Skeletal muscle satellite cell (primary cell): ENCODE measurements around the gene SLC6A1. TPM values are rescaled to one million over a fixed set of nuclear protein-coding genes. Genes with fewer than 3 reads are reported as not detected.

Source experiments
- H3K27me3 ChIP-seq: 2 replicates; pipeline ENCODE4 v1.7.0; 2013; ENCODE audit warnings: low read length; ENCODE audit not compliant: control insufficient read depth, insufficient read depth
- H3K36me3 ChIP-seq: 2 replicates; pipeline ENCODE4 v1.7.0; 2013; ENCODE audit warnings: mild to moderate bottlenecking, control low read depth, low read length; ENCODE audit not compliant: insufficient read depth
- H3K4me1 ChIP-seq: 2 replicates; pipeline ENCODE4 v1.7.0; 2013; ENCODE audit warnings: low read length; ENCODE audit not compliant: control insufficient read depth, insufficient read depth
- H3K4me2 ChIP-seq: 2 replicates; pipeline ENCODE4 v1.7.0; 2013; ENCODE audit warnings: mild to moderate bottlenecking, low read length
- H3K4me3 ChIP-seq: 2 replicates; pipeline ENCODE4 v1.7.0; 2013; ENCODE audit warnings: low read length
- H3K9ac ChIP-seq: 2 replicates; pipeline ENCODE4 v1.7.0; 2013; ENCODE audit warnings: mild to moderate bottlenecking, low read depth, low read length, moderate library complexity
- H3K9me3 ChIP-seq: replicated peaks from 2 replicates; pipeline ENCODE4 v1.7.0; 2013; ENCODE audit warnings: mild to moderate bottlenecking, control low read depth, low read length
- total RNA-seq: library from RNA; depleted of rRNA; stranded (reverse); fragments of >200 nt; gene quantifications from 2 replicates; pipeline ENCODE4 v1.2.3, GENCODE V29; 2012; rRNA removed

The SLC6A1 gene
- not detected in 2 replicates for total RNA-seq

- no peaks in the 10 kb centered on the region for H3K9me3 ChIP-seq
- no peaks in the 10 kb centered on the region for H3K4me1 ChIP-seq
- H3K4me2 ChIP-seq = peak within 1 kb of the TSS; percentile 46
- H3K27me3 ChIP-seq = peaks cover 73% of the 10 kb centered on the region
- H3K9ac ChIP-seq = no peak within 1 kb of the TSS
- no peak within 1 kb of the TSS for H3K4me3 ChIP-seq
- H3K36me3 ChIP-seq = no peaks in the 10 kb centered on the region
Measured at GRCh38 chr3:10992017-10992942, at the start of gene SLC6A1. Gene SLC6A1, plus strand, starts transcription at chr3:10992748. Its CDS starts 24,464 bp downstream, at chr3:11017212.

DNA sequence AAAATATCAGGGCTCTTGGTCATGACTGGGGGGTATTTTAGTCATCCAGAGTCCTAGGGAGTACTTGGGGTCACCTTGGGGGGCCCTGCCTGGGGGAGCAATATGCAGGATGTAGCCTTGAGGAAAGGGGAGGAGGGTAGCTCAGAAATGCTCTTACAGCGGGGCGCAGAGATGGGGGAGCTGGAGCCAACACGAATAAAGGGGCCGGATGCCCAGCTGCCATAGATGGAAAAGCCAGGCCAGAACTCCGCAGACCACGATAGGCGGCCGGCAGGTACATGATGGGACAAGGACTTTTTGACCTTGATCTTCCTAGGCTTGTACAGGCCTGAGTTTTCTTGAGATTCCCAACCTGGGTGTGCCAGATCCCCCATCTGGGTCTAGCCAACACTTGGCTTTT is 47.7 kb upstream of the SLC6A1 start:
- no peak overlapping the region for H3K4me3 ChIP-seq
- H3K9ac ChIP-seq = no peak overlapping the region
- H3K36me3 ChIP-seq = no peaks in the 10 kb centered on the region
- no peaks in the 10 kb centered on the region for H3K4me1 ChIP-seq
- H3K27me3 ChIP-seq = peaks cover 42% of the 10 kb centered on the region
- H3K9me3 ChIP-seq = no peaks in the 10 kb centered on the region
- no peak overlapping the region for H3K4me2 ChIP-seq

- Histone ChIP-seq H3K27me3 (peaks cover 37% of the 10 kb centered on the region), H3K4me3 (no peak overlapping the region), H3K4me1 (no peaks in the 10 kb centered on the region), H3K9me3 (no peaks in the 10 kb centered on the region), H3K36me3 (no peaks in the 10 kb centered on the region), H3K9ac (no peak overlapping the region), H3K4me2 (no peak overlapping the region)
Measured at GRCh38 chr3:10945683-10946287, 46.8 kb upstream of the SLC6A1 start.

- Histone ChIP-seq H3K36me3 (no peaks in the 10 kb centered on the region), H3K9ac (no peak overlapping the region), H3K4me2 (no peak overlapping the region), H3K27me3 (peaks cover 37% of the 10 kb centered on the region), H3K9me3 (no peaks in the 10 kb centered on the region), H3K4me1 (no peaks in the 10 kb centered on the region), H3K4me3 (no peak overlapping the region)
Measured at GRCh38 chr3:10946526-10946925, 46.0 kb upstream of the SLC6A1 start.

DNA sequence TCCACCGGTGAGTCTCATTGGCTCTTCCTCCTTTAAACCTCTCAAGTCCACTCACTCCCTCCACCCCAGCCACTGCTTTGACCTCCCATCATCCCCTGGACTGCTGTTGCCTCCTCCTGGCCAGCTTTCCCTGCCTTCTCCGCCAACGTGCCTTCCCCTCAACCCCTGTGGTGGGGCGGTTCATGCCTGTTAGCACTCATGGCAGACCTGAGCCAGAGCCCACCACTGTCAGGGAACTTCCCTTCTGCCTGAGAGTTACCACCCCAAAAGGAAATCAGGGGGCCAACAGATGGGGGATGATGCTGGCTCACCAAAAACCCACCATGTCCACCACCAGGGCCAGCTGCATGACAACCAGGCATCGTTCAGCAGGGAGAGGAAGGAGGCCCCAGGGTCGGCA is 44.2 kb upstream of the SLC6A1 start:
- Histone ChIP-seq H3K27me3 (peaks cover 44% of the 10 kb centered on the region), H3K4me3 (no peak overlapping the region), H3K36me3 (no peaks in the 10 kb centered on the region), H3K9me3 (no peaks in the 10 kb centered on the region), H3K4me2 (no peak overlapping the region), H3K4me1 (no peaks in the 10 kb centered on the region), H3K9ac (no peak overlapping the region)

DNA sequence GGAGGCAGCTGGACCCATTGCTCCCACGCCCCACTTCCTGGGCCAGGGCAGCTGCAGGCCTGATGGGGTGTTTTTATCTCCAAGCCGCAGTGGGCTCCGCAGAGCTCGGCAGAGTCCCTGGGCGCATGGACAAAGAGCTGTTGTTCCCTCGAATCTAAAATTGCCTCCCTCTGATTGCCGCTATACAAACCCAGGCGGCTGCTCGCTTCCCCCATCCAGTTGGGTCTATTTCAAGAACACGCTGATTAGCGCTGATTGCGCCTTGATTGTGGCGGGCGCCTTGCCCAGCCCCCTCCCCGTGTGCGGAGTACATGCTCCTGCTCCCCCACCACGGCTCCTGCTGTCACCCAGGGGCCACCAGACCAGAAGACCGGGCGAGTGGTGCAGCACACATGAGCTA is 43.4 kb upstream of the SLC6A1 start:
- Histone ChIP-seq H3K9ac (no peak overlapping the region), H3K4me1 (no peaks in the 10 kb centered on the region), H3K4me2 (no peak overlapping the region), H3K36me3 (no peaks in the 10 kb centered on the region), H3K4me3 (no peak overlapping the region), H3K9me3 (no peaks in the 10 kb centered on the region), H3K27me3 (peaks cover 49% of the 10 kb centered on the region)

- Histone ChIP-seq H3K27me3 (peaks cover 54% of the 10 kb centered on the region), H3K4me2 (peak overlapping the region; percentile 27), H3K9ac (no peak overlapping the region), H3K4me3 (no peak overlapping the region), H3K4me1 (peaks cover 3% of the 10 kb centered on the region), H3K36me3 (no peaks in the 10 kb centered on the region), H3K9me3 (no peaks in the 10 kb centered on the region)
Measured at GRCh38 chr3:10950476-10951294, 41.9 kb upstream of the SLC6A1 start.

DNA sequence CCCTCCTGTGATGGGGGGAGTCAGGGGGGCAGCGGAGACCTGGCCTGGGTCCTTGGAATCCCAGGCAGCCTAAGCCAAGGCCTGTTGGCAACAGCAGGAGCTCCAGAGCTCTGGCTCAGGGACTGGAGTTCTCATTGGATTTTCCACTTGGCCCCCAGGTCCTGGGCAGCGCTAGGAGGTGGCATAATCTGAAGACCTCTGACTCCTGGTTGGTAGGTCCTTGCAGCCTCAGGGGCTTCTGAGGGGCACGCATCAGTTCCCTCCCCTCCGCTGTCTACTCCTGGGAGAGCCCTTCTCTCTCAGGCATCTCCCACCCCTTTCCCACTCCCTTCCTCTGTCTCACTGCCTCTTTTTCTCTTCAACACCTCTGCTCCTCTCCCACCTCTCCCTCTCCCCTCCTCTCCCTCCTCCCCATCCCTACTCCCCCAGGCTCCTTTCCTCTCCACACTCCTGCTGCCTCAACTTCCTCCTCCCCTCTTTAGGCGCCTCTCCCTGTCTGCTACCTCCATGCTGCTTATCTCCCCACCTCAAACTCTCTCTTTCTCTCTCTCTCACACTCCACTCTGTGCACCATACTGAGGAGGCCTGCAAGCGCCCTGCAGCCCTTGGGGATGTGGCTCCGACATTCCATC is 41.1 kb upstream of the SLC6A1 start:
- Histone ChIP-seq H3K4me3 (no peak overlapping the region), H3K27me3 (peaks cover 54% of the 10 kb centered on the region), H3K4me1 (peaks cover 7% of the 10 kb centered on the region), H3K36me3 (no peaks in the 10 kb centered on the region), H3K4me2 (peak overlapping the region; percentile 27), H3K9ac (no peak overlapping the region), H3K9me3 (no peaks in the 10 kb centered on the region)

GRCh38 chr3:10952525-10952924 is 40.0 kb upstream of the SLC6A1 start:
- H3K27me3 ChIP-seq = peaks cover 56% of the 10 kb centered on the region
- peaks cover 10% of the 10 kb centered on the region for H3K4me1 ChIP-seq
- H3K9me3 ChIP-seq = no peaks in the 10 kb centered on the region

DNA sequence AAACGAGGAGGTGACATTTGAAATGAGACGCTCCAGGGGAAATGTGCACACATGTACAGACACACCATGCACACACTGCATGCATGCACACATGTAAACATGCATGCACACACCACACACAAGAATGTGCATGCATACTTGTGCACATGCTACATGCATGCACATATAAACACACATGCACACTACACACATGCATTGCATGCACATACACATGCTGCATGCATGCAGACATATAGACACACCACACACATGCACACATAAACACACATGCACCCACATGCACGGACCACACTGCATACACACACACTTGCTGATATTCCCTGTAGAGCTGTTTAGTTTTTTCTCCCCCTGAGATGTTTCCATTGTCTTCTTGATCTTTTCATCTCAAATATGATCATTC is 37.8 kb upstream of the SLC6A1 start:
- no peak overlapping the region for H3K4me3 ChIP-seq

More at GRCh38 chr3:10952525-10952924, 40.0 kb upstream of the SLC6A1 start:
- H3K36me3 ChIP-seq = no peaks in the 10 kb centered on the region
- no peak overlapping the region for H3K9ac ChIP-seq
- no peak overlapping the region for H3K4me3 ChIP-seq
- no peak overlapping the region for H3K4me2 ChIP-seq

More for the DNA sequence above, 37.8 kb upstream of the SLC6A1 start:
- Histone ChIP-seq H3K9me3 (no peaks in the 10 kb centered on the region), H3K4me1 (peaks cover 12% of the 10 kb centered on the region), H3K27me3 (peaks cover 47% of the 10 kb centered on the region), H3K36me3 (no peaks in the 10 kb centered on the region), H3K4me2 (no peak overlapping the region), H3K9ac (no peak overlapping the region)
